Neural crest cell (in vitro differentiated cells): ENCODE results near the gene EXOC3. TPM values are rescaled to one million over a fixed set of nuclear protein-coding genes. Genes with fewer than 3 reads are reported as not detected.

Source experiments
- DNase-seq: peaks from one replicate; pipeline ENCODE4 v3.0.0; 2021; ENCODE audit warnings: low read depth, mixed read lengths, low spot score
- H3K27ac Mint-ChIP-seq: one replicate; pipeline ENCODE4 v1.8.0; 2021; ENCODE audit warnings: mild to moderate bottlenecking, mixed read lengths; ENCODE audit not compliant: unreplicated experiment
- H3K27me3 Mint-ChIP-seq: 2 replicates; pipeline ENCODE4 v1.8.0; 2021; ENCODE audit warnings: low read depth, mild to moderate bottlenecking, mixed read lengths
- H3K36me3 Mint-ChIP-seq: 2 replicates; pipeline ENCODE4 v1.8.0; 2021; ENCODE audit warnings: low read depth, mild to moderate bottlenecking, mixed read lengths
- H3K4me1 Mint-ChIP-seq: 2 replicates; pipeline ENCODE4 v1.8.0; 2021; ENCODE audit warnings: mixed read lengths
- H3K4me3 Mint-ChIP-seq: one replicate; pipeline ENCODE4 v1.8.0; 2021; ENCODE audit warnings: mild to moderate bottlenecking, mixed read lengths
- H3K9me3 Mint-ChIP-seq: 2 replicates; pipeline ENCODE4 v1.8.0; 2021; ENCODE audit warnings: mixed read lengths
- CTCF ChIP-seq: fragments of 200-600 bp; sonication (generic); conservative IDR thresholded peaks from 2 replicates; pipeline ENCODE4 v1.5.0; 2021; ENCODE audit warnings: antibody characterized with exemption, mild to moderate bottlenecking
- total RNA-seq: library from RNA; stranded (reverse); gene quantifications from 2 replicates; pipeline ENCODE4 v1.2.1, GENCODE V29; 2021

Gene EXOC3
- total RNA-seq, 1 donor from 2014 or later, result 61.3 TPM

GRCh38 chr5:510521-510920 lies 67.5 kb downstream of the EXOC3 start:
- no peak for TF ChIP-seq CTCF
- no peak overlapping the region for H3K4me3 Mint-ChIP-seq
- peaks cover 25% of the 10 kb centered on the region for H3K27me3 Mint-ChIP-seq
- no peaks in the 10 kb centered on the region for H3K36me3 Mint-ChIP-seq
- no peak for DNase-seq
- no peaks in the 10 kb centered on the region for H3K4me1 Mint-ChIP-seq
- no peak overlapping the region for H3K27ac Mint-ChIP-seq
- H3K9me3 Mint-ChIP-seq, result no peaks in the 10 kb centered on the region

- no peak for TF ChIP-seq CTCF
- Mint-ChIP-seq H3K4me1 (no peaks in the 10 kb centered on the region), H3K27ac (no peak overlapping the region), H3K9me3 (no peaks in the 10 kb centered on the region), H3K4me3 (no peak overlapping the region), H3K27me3 (peaks cover 31% of the 10 kb centered on the region), H3K36me3 (no peaks in the 10 kb centered on the region)
- no peak for DNase-seq
Measured at GRCh38 chr5:511476-511875, 68.5 kb downstream of the EXOC3 start.

GRCh38 chr5:513216-514100 lies 70.5 kb downstream of the EXOC3 start:
- no peaks in the 10 kb centered on the region for H3K36me3 Mint-ChIP-seq
- H3K4me1 Mint-ChIP-seq, result no peaks in the 10 kb centered on the region
- no peak for DNase-seq
- H3K4me3 Mint-ChIP-seq, result no peak overlapping the region
- no peak for TF ChIP-seq CTCF
- H3K9me3 Mint-ChIP-seq, result peaks cover 9% of the 10 kb centered on the region
- H3K27me3 Mint-ChIP-seq, result peaks cover 47% of the 10 kb centered on the region
- H3K27ac Mint-ChIP-seq, result no peak overlapping the region

DNA sequence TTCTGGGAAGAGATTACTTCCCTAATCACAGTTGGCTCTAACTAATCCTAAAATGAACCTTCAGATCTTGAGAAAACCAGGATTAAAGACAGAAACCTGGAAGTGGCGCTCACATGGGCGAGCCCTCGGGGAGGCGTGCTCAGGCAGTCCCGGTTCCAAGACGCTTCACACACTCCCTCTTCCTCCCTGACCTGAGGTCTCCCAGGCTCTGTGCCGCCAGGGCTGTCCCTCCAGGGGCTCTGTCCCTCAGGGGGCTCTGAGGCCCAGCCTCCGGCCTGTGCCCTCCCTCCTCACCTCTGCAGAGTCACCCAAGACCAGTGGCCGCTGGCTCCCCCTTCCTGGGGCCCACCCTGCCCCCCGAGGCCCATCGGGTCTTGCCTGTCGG lies 71.1 kb downstream of the EXOC3 start:
- peaks cover 49% of the 10 kb centered on the region for H3K27me3 Mint-ChIP-seq
- no peaks in the 10 kb centered on the region for H3K36me3 Mint-ChIP-seq
- no peak for DNase-seq
- H3K9me3 Mint-ChIP-seq, result peaks cover 9% of the 10 kb centered on the region
- no peak for TF ChIP-seq CTCF
- no peak overlapping the region for H3K27ac Mint-ChIP-seq
- H3K4me1 Mint-ChIP-seq, result no peaks in the 10 kb centered on the region
- no peak overlapping the region for H3K4me3 Mint-ChIP-seq

DNA sequence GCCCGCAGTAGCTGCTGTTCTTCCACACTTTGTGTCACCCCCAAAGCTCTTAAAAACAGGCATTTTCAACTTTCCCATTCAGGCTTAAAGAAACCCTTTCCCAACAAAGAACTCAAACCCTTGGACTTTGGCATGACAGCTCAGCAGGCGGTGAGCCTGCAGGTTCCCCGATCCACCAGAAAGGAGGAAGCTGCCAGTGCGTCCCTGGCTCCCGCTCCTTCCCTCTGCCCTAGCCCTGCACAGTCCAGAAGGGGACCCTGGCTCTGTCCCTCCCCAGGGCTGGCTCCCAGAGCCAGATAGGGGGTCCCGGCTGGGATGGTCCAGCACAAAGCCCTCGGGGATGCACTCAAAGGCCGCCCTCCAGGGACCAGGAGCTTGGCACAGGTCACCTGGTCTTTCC lies 71.7 kb downstream of the EXOC3 start:
- no peak overlapping the region for H3K27ac Mint-ChIP-seq
- no peaks in the 10 kb centered on the region for H3K36me3 Mint-ChIP-seq
- H3K27me3 Mint-ChIP-seq, result peaks cover 49% of the 10 kb centered on the region
- H3K9me3 Mint-ChIP-seq, result peaks cover 9% of the 10 kb centered on the region
- no peak overlapping the region for H3K4me3 Mint-ChIP-seq
- no peaks in the 10 kb centered on the region for H3K4me1 Mint-ChIP-seq
- TF ChIP-seq CTCF, result no peak
- no peak for DNase-seq
